Kidney epithelial cell (primary cell): ENCODE results near the gene RPTOR. TPM values are rescaled to one million over a fixed set of nuclear protein-coding genes. Genes with fewer than 3 reads are reported as not detected.

Experiments
- DNase-seq: peaks from one replicate; pipeline ENCODE4 v3.0.0-alpha.2; 2010; ENCODE audit warnings: low read depth
- H3K27me3 ChIP-seq: 2 replicates; pipeline ENCODE4 v1.6.0; 2011; ENCODE audit warnings: low read length; ENCODE audit not compliant: control insufficient read depth, insufficient read depth
- H3K36me3 ChIP-seq: 2 replicates; pipeline ENCODE4 v1.5.1; 2011; ENCODE audit warnings: low read length; ENCODE audit not compliant: control insufficient read depth, insufficient read depth
- H3K4me3 ChIP-seq: 2 replicates; pipeline ENCODE4 v1.5.1; 2011; ENCODE audit warnings: low read depth, mild to moderate bottlenecking, control low read depth, low read length
- CTCF ChIP-seq: IDR thresholded peaks from 2 replicates; pipeline ENCODE4 v1.5.1; 2011; ENCODE audit warnings: mild to moderate bottlenecking, moderate library complexity, low read length, control low read depth, inconsistent platforms; ENCODE audit not compliant: insufficient read depth, poor library complexity, severe bottlenecking
- total RNA-seq: library from RNA; depleted of rRNA; stranded (reverse); fragments of >200 nt; gene quantifications from 2 replicates; pipeline ENCODE4 v1.2.3, GENCODE V29; 2015

Gene RPTOR
- total RNA-seq, 1 donor from 2014 or later = 22.7 TPM

- no peak for TF ChIP-seq CTCF
- H3K27me3 ChIP-seq = peaks cover 6% of the 10 kb centered on the region
- no peak overlapping the region for H3K4me3 ChIP-seq
- no peaks in the 10 kb centered on the region for H3K36me3 ChIP-seq
- DNase-seq = no peak
Observed at GRCh38 chr17:80523054-80523744, 21.4 kb upstream of the RPTOR start.

- H3K27me3 ChIP-seq = peaks cover 12% of the 10 kb centered on the region
- H3K4me3 ChIP-seq = no peak overlapping the region
- no peak for TF ChIP-seq CTCF
- no peaks in the 10 kb centered on the region for H3K36me3 ChIP-seq
- DNase-seq = no peak
Observed at GRCh38 chr17:80523956-80524712, 20.5 kb upstream of the RPTOR start.

GRCh38 chr17:80526116-80526910 lies 18.3 kb upstream of the RPTOR start:
- no peak for TF ChIP-seq CTCF

GRCh38 chr17:80527016-80527645 lies 17.5 kb upstream of the RPTOR start:
- DNase-seq = no peak
- Histone ChIP-seq H3K27me3 (peaks cover 11% of the 10 kb centered on the region), H3K4me3 (no peak overlapping the region), H3K36me3 (no peaks in the 10 kb centered on the region)
- TF ChIP-seq CTCF = no peak

More at GRCh38 chr17:80526116-80526910, 18.3 kb upstream of the RPTOR start:
- H3K36me3 ChIP-seq = no peaks in the 10 kb centered on the region
- no peak for DNase-seq
- no peak overlapping the region for H3K4me3 ChIP-seq
- H3K27me3 ChIP-seq = peaks cover 12% of the 10 kb centered on the region

GRCh38 chr17:80528536-80528935 lies 16.1 kb upstream of the RPTOR start:
- no peak for DNase-seq
- no peaks in the 10 kb centered on the region for H3K36me3 ChIP-seq
- H3K27me3 ChIP-seq = peaks cover 11% of the 10 kb centered on the region
- no peak overlapping the region for H3K4me3 ChIP-seq
- no peak for TF ChIP-seq CTCF
